ENCODE data around the gene FKBP10.
"Not testable (repeated sequence)": the region's sequence is repeated elsewhere in the genome, so short reads cannot be mapped to it uniquely, and the experiment has no call there.

The FKBP10 gene

GRCh38 chr17:41822216-41823140 is 9.7 kb downstream of the FKBP10 start:
- DNase-seq (ENCODE audit: low read depth in 1 of 2, low spot score in 1 of 2) = no peak
- in situ Hi-C loops (cut with HindIII; ENCODE audit: low pct_unique_long_range_greater_than_20kb, low sequenced_read_pairs) = no loop called here
- no peak for TF ChIP-seq JUND (IDR thresholded peaks at IDR 0.05; ENCODE audit: low read depth)

- TF ChIP-seq JUND (IDR thresholded peaks at IDR 0.05; ENCODE audit: low read depth) = no peak
- no peak for DNase-seq (ENCODE audit: low read depth in 1 of 2, low spot score in 1 of 2)
- in situ Hi-C loops (cut with HindIII; ENCODE audit: low pct_unique_long_range_greater_than_20kb, low sequenced_read_pairs) = no loop called here
These were observed 10.3 kb downstream of the FKBP10 start for GRCh38 chr17:41823141-41823524.

- TF ChIP-seq JUND (IDR thresholded peaks at IDR 0.05; ENCODE audit: low read depth) = no peak
- in situ Hi-C loops (cut with HindIII; ENCODE audit: low pct_unique_long_range_greater_than_20kb, low sequenced_read_pairs) = no loop called here
- no peak for DNase-seq (ENCODE audit: low read depth in 1 of 2, low spot score in 1 of 2)
These were observed 10.8 kb downstream of the FKBP10 start for GRCh38 chr17:41823580-41823979.

- TF ChIP-seq JUND (IDR thresholded peaks at IDR 0.05; ENCODE audit: low read depth) = no peak
- DNase-seq (ENCODE audit: low read depth in 1 of 2, low spot score in 1 of 2) = no peak
- in situ Hi-C loops (cut with HindIII; ENCODE audit: low pct_unique_long_range_greater_than_20kb, low sequenced_read_pairs) = no loop called here
These were observed 11.3 kb downstream of the FKBP10 start for GRCh38 chr17:41824086-41824485.

- in situ Hi-C loops (cut with HindIII; ENCODE audit: low pct_unique_long_range_greater_than_20kb, low sequenced_read_pairs) = no loop called here
- no peak for TF ChIP-seq JUND (IDR thresholded peaks at IDR 0.05; ENCODE audit: low read depth)
- no peak for DNase-seq (ENCODE audit: low read depth in 1 of 2, low spot score in 1 of 2)
These were observed 12.5 kb downstream of the FKBP10 start for GRCh38 chr17:41825175-41825845.

GRCh38 chr17:41829961-41830360 is 17.2 kb downstream of the FKBP10 start:
- DNase-seq (ENCODE audit: low read depth in 1 of 2, low spot score in 1 of 2); in situ Hi-C loops (cut with HindIII; ENCODE audit: low pct_unique_long_range_greater_than_20kb, low sequenced_read_pairs): not testable (repeated sequence)

GRCh38 chr17:41835214-41835799 is 22.5 kb downstream of the FKBP10 start:
- DNase-seq (ENCODE audit: low read depth in 1 of 2, low spot score in 1 of 2) = peak in 1 of 2 experiments; percentile 57
- no peak for TF ChIP-seq JUND (IDR thresholded peaks at IDR 0.05; ENCODE audit: low read depth)
- in situ Hi-C loops (cut with HindIII; ENCODE audit: low pct_unique_long_range_greater_than_20kb, low sequenced_read_pairs) = no loop called here

GRCh38 chr17:41835800-41836549 is 23.2 kb downstream of the FKBP10 start, which contains the start of gene NT5C3B:
NT5C3B (minus strand) TSS chr17:41836232; CDS start chr17:41836193, 39 bp downstream.
- DNase-seq (ENCODE audit: low read depth in 1 of 2, low spot score in 1 of 2) = peak; percentile 72 to 94
- TF ChIP-seq JUND (IDR thresholded peaks at IDR 0.05; ENCODE audit: low read depth) = no peak
- in situ Hi-C loops (cut with HindIII; ENCODE audit: low pct_unique_long_range_greater_than_20kb, low sequenced_read_pairs) = no loop called here

GRCh38 chr17:41836550-41837196 is 23.9 kb downstream of the FKBP10 start:
- no peak for TF ChIP-seq JUND (IDR thresholded peaks at IDR 0.05; ENCODE audit: low read depth)
- DNase-seq (ENCODE audit: low read depth in 1 of 2, low spot score in 1 of 2) = no peak
- in situ Hi-C loops (cut with HindIII; ENCODE audit: low pct_unique_long_range_greater_than_20kb, low sequenced_read_pairs) = no loop called here

GRCh38 chr17:41837761-41838538 is 25.1 kb downstream of the FKBP10 start, which contains the start of gene KLHL10:
KLHL10 (plus strand) TSS chr17:41837825; CDS start chr17:41837933, 108 bp downstream.
- DNase-seq (ENCODE audit: low read depth in 1 of 2, low spot score in 1 of 2) = no peak
- TF ChIP-seq JUND (IDR thresholded peaks at IDR 0.05; ENCODE audit: low read depth) = no peak

GRCh38 chr17:41839448-41839847 is 26.6 kb downstream of the FKBP10 start:
- in situ Hi-C loops (cut with HindIII; ENCODE audit: low pct_unique_long_range_greater_than_20kb, low sequenced_read_pairs) = not testable (repeated sequence)

More at GRCh38 chr17:41837761-41838538, 25.1 kb downstream of the FKBP10 start, which contains the start of gene KLHL10:
- in situ Hi-C loops (cut with HindIII; ENCODE audit: low pct_unique_long_range_greater_than_20kb, low sequenced_read_pairs) = no loop called here

GRCh38 chr17:41840781-41841180 is 28.0 kb downstream of the FKBP10 start:
- DNase-seq (ENCODE audit: low read depth in 1 of 2, low spot score in 1 of 2); in situ Hi-C loops (cut with HindIII; ENCODE audit: low pct_unique_long_range_greater_than_20kb, low sequenced_read_pairs): not testable (repeated sequence)

More at GRCh38 chr17:41839448-41839847, 26.6 kb downstream of the FKBP10 start:
- not testable (repeated sequence) for DNase-seq (ENCODE audit: low read depth in 1 of 2, low spot score in 1 of 2)

Measured in T47D (cell line).